Panc1 (cell line): Measurements from ENCODE around the gene SRCAP. TPM values are rescaled to one million over a fixed set of nuclear protein-coding genes. Genes with fewer than 3 reads are reported as not detected.

Source experiments
- ATAC-seq: fragments of 200-7000 bp; cut with Tn5 transposase; 2 replicates; pipeline ENCODE4 v1.9.1; 2020; ENCODE audit warnings: mild to moderate bottlenecking, moderate library complexity
- Bru-seq: library from RNA; stranded (reverse); fragments of 400-500 nt; gene quantifications from one replicate; lab custom pipeline; 2021; lab: Mats Ljungman, UMichigan
- BruChase-seq, 2 experiments: library from RNA; stranded (reverse); fragments of 400-500 nt; gene quantifications; one replicate each; lab custom pipeline; 2021; lab: Mats Ljungman, UMichigan
- BruUV-seq: library from RNA; stranded (reverse); fragments of 400-500 nt; replicated peaks from 2 replicates; lab custom pipeline; 2021; lab: Mats Ljungman, UMichigan
- CTCF ChIA-PET: fragments of 300-600 bp; sonication (Branson Sonifier 250); formaldehyde crosslinking; loops from one replicate; lab custom pipeline; 2022; ENCODE audit warnings: antibody characterized with exemption; lab: Charles Lee
- POLR2A ChIA-PET: fragments of 300-600 bp; sonication (Branson Sonifier 250); formaldehyde crosslinking; loops from one replicate; lab custom pipeline; 2022; ENCODE audit warnings: antibody characterized with exemption; lab: Charles Lee
- DNase-seq: peaks from one replicate; pipeline ENCODE4 v3.0.0-alpha.2; 2010; ENCODE audit warnings: low read depth, low spot score
- H3K27ac ChIP-seq: 2 replicates; pipeline ENCODE4 v1.5.1; 2011; ENCODE audit warnings: mild to moderate bottlenecking, low read length, inconsistent platforms
- H3K27me3 ChIP-seq: fragments of 200-500 bp; sonication (Bioruptor generic); 2 replicates; pipeline ENCODE4 v1.6.0; 2014; ENCODE audit warnings: low read length, inconsistent platforms; ENCODE audit not compliant: control insufficient read depth, insufficient read depth
- H3K36me3 ChIP-seq: fragments of 200-500 bp; sonication (Bioruptor generic); 2 replicates; pipeline ENCODE4 v1.5.1; 2014; ENCODE audit warnings: inconsistent platforms, mild to moderate bottlenecking, low read length, moderate library complexity; ENCODE audit not compliant: control insufficient read depth, insufficient read depth
- H3K4me1 ChIP-seq: 2 replicates; pipeline ENCODE4 v1.5.1; 2011; ENCODE audit warnings: inconsistent platforms, mild to moderate bottlenecking, low read length, moderate library complexity; ENCODE audit not compliant: control insufficient read depth, insufficient read depth
- H3K4me3 ChIP-seq, 2 experiments: 2 replicates each; pipeline ENCODE4 v1.5.1; 2011 to 2012; ENCODE audit warnings: low read depth in 2 of 2, low read length in 2 of 2, mild to moderate bottlenecking in 2 of 2, inconsistent platforms in 1 of 2, moderate library complexity in 1 of 2
- H3K9me3 ChIP-seq: fragments of 200-500 bp; sonication (Bioruptor generic); 2 replicates; pipeline ENCODE4 v1.5.1; 2014; ENCODE audit warnings: low read depth, mild to moderate bottlenecking, inconsistent platforms, low read length, moderate library complexity; ENCODE audit not compliant: control insufficient read depth, insufficient read depth
- CTCF ChIP-seq: fragments of 450-650 bp; IDR thresholded peaks from 2 replicates; pipeline ENCODE4 v1.5.1; 2017; ENCODE audit warnings: mild to moderate bottlenecking
- POLR2AphosphoS5 ChIP-seq: IDR thresholded peaks from 2 replicates; pipeline ENCODE4 v1.6.1; 2012; ENCODE audit warnings: mild to moderate bottlenecking, low read depth, low read length, moderate library complexity
- REST ChIP-seq, 2 experiments: IDR thresholded peaks; 2 replicates each; pipeline ENCODE4 v1.6.1; 2011 to 2012; ENCODE audit warnings: low read depth in 2 of 2, control low read depth in 1 of 2, low read length in 1 of 2, mild to moderate bottlenecking in 1 of 2, moderate library complexity in 1 of 2; ENCODE audit not compliant: insufficient read depth in 1 of 2
- SIN3A ChIP-seq: IDR thresholded peaks from 2 replicates; pipeline ENCODE4 v1.6.1; 2012; ENCODE audit warnings: low read depth, mild to moderate bottlenecking, low read length, moderate library complexity, borderline replicate concordance; ENCODE audit not compliant: insufficient read depth
- TCF7L2 ChIP-seq: IDR thresholded peaks from 2 replicates; pipeline ENCODE4 v1.6.1; 2011; ENCODE audit warnings: mild to moderate bottlenecking, low read depth, low read length, inconsistent platforms
- in situ Hi-C: cut with HindIII; loops from 2 replicates; pipeline ENCODE4 v1.10.0; 2016; ENCODE audit warnings: low sequenced_read_pairs, low pct_unique_long_range_greater_than_20kb
- intact Hi-C: fragments of 100-400 bp; cut with micrococcal nuclease; formaldehyde crosslinking; loops from one replicate; pipeline ENCODE4 v1.10.0; 2022; ENCODE audit not compliant: unreplicated experiment
- long read RNA-seq: library from polyadenylated mRNA; unstranded; transcript quantifications from one replicate; pipeline ENCODE4 v2.0.0, GENCODE V29; 2021; ENCODE audit not compliant: unreplicated experiment
- polyA plus RNA-seq: library from polyadenylated mRNA; unstranded; fragments of >200 nt; gene quantifications from one replicate; pipeline ENCODE4 v1.2.1, GENCODE V29; 2012; ENCODE audit warnings: missing spikeins; ENCODE audit not compliant: insufficient read length
- total RNA-seq: library from RNA; stranded (reverse); gene quantifications from one replicate; pipeline ENCODE4 v1.2.1, GENCODE V29; 2021; ENCODE audit not compliant: unreplicated experiment

SRCAP gene
- total RNA-seq: 73.6 TPM
- polyA plus RNA-seq: 38.0 TPM
- Bru-seq, nascent RNA: percentile 96 among the genes with signal in this experiment
- percentile 92 among the genes with signal in this experiment for BruChase-seq, experiment 1, labeled RNA remaining after a 2-hour chase
- percentile 92 among the genes with signal in this experiment for BruChase-seq, experiment 2, labeled RNA remaining after a 6-hour chase
- long read RNA-seq, partial matches to known transcripts: 31 of 33 reads
- long read RNA-seq, other reads (novel, unspliced or antisense): 2 of 33 reads

DNA sequence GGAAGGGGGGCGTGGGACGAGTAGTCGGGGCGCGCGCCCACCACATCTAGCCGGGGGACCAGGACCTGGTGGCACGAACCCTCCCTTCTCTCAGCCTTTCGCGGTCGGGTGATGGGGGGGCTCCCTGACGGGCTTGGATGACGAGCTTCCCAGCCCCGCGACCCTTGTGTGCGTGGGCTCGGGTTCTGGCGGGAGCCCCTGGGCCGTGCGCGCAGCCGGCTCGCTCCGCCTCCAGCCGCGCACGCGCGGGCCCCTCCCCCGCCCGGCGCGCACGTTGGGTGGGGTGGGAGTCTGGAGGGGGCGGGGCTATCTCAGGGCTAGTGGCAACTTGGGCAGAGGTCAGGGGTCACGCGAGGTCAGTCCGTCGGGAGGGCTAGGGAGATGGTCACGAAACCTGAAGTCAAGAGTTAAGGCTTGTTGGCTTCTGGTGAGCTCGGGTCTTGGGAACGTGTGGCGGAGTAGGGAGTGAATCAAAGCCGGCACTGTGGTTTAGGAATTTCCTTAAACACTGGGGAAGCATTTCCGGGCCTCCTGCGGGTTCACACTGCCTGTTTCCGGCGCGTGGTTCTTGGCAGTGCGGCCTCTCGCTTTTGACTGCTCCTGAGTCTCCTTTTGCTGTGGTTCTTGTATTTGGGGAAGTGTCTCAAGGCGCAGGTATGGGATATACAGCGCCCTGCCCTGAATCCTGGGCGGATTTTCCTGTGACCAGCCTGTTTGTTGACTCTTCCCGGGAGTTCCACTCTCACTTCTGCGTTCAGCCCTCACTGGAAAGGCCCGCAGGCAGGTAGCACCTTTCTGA, at the start of gene SRCAP:
Gene SRCAP (plus strand): TSS at position 356 of the 799 bp plus-strand sequence. CDS start 1,654 bp downstream, outside the sequence.
- Histone ChIP-seq H3K36me3 (peaks cover 17% of the 10 kb centered on the region), H3K27me3 (no peaks in the 10 kb centered on the region), H3K9me3 (no peaks in the 10 kb centered on the region), H3K4me1 (peaks cover 19% of the 10 kb centered on the region), H3K27ac (peak within 1 kb of the TSS; percentile 97), H3K4me3 (peak within 1 kb of the TSS; percentile 83 to 91)
- ChIA-PET CTCF (no interaction called here), POLR2A (interaction anchor here (0.9 kb wide), 1 partner anchor 42 kb away, joined by 3 read pairs; no protein-coding TSS in a partner anchor)
- DNase-seq (peak; percentile 82), ATAC-seq (peak; percentile 78)
- no peak for TF ChIP-seq REST (IDR thresholded peaks at IDR 0.05; ENCODE audit: insufficient read depth in 1 of 2, low read depth in 2 of 2, low read length in 1 of 2)
- peak; percentile 67; the same call in 1 of the 2 replicates for TF ChIP-seq SIN3A
- TF ChIP-seq TCF7L2: no peak
- TF ChIP-seq POLR2AphosphoS5: peak; percentile 70
- no TSS peak for BruUV-seq
- intact Hi-C loops: no loop called here
- in situ Hi-C loops: no loop called here

- no peak for DNase-seq
- peak overlapping the region; percentile 91 for H3K27ac ChIP-seq
- H3K27me3 ChIP-seq: no peaks in the 10 kb centered on the region
- CTCF ChIA-PET: interaction anchor here (0.7 kb wide), 1 partner anchor 89 kb away, joined by 6 read pairs; no protein-coding TSS in a partner anchor
- TF ChIP-seq SIN3A: no peak
- no peak for TF ChIP-seq CTCF
- no peak for TF ChIP-seq REST (IDR thresholded peaks at IDR 0.05; ENCODE audit: insufficient read depth in 1 of 2, low read depth in 2 of 2, low read length in 1 of 2)
- no peak for TF ChIP-seq POLR2AphosphoS5
- no peak for TF ChIP-seq TCF7L2
- H3K4me3 ChIP-seq: peak overlapping the region; percentile 51 to 100
- intact Hi-C loops (no loop called here), in situ Hi-C loops (no loop called here)
- peaks cover 7% of the 10 kb centered on the region; the same call in 1 of the 2 replicates for H3K4me1 ChIP-seq
- no peak for ATAC-seq
- H3K9me3 ChIP-seq: no peaks in the 10 kb centered on the region
- no peaks in the 10 kb centered on the region for H3K36me3 ChIP-seq
- no TSS peak for BruUV-seq
- POLR2A ChIA-PET: interaction anchor here (0.6 kb wide), 2 partner anchors 170 to 1816 kb away, joined by 5 read pairs; no protein-coding TSS in a partner anchor
Measured at GRCh38 chr16:30649725-30650368, 49.1 kb upstream of the SRCAP start.
